Natural killer cell (primary cell): Measurements from ENCODE around the gene NSG2. TPM values are rescaled to one million over a fixed set of nuclear protein-coding genes. Genes with fewer than 3 reads are reported as not detected.
"Not testable (repeated sequence)": the region's sequence is repeated elsewhere in the genome, so short reads cannot be mapped to it uniquely, and the experiment has no call there.

Experiments used
- ATAC-seq, 3 donors: fragments of 150-1000 bp in 2 of 3; fragments of 200-7000 bp in 1 of 3; cut with Tn5 transposase; 1 replicate in 1 of 3; 2 replicates in 2 of 3; pipeline ENCODE4 v1.10.0; 2021; ENCODE audit warnings: mild to moderate bottlenecking in 2 of 3, moderate library complexity in 2 of 3
- DNase-seq, 2 donors: peaks; one replicate each; pipeline versions ENCODE4 v3.0.0 to v3.0.0-alpha.2; 2013 to 2021; ENCODE audit warnings: mixed read lengths in 1 of 2
- H3K27ac ChIP-seq: one replicate; pipeline ENCODE4 v1.5.1; 2013; ENCODE audit warnings: mild to moderate bottlenecking, low read length
- H3K27me3 ChIP-seq: one replicate; pipeline ENCODE4 v1.6.1; 2013; ENCODE audit warnings: low read length; ENCODE audit not compliant: control insufficient read depth, insufficient read depth
- H3K36me3 ChIP-seq: one replicate; pipeline ENCODE4 v1.6.1; 2013; ENCODE audit warnings: low read length; ENCODE audit not compliant: control insufficient read depth, insufficient read depth
- H3K4me1 ChIP-seq: one replicate; pipeline ENCODE4 v1.6.1; 2013; ENCODE audit warnings: low read length; ENCODE audit not compliant: control insufficient read depth, insufficient read depth
- H3K4me3 ChIP-seq: one replicate; pipeline ENCODE4 v1.5.1; 2013; ENCODE audit warnings: low read length
- H3K9me3 ChIP-seq: one replicate; pipeline ENCODE4 v1.6.1; 2013; ENCODE audit warnings: low read length; ENCODE audit not compliant: control insufficient read depth, insufficient read depth
- H3K27ac Mint-ChIP-seq, 2 donors: one replicate each; pipeline ENCODE4 v1.8.0; 2022; ENCODE audit warnings: mild to moderate bottlenecking in 2 of 2, mixed read lengths in 2 of 2, moderate library complexity in 1 of 2
- H3K27me3 Mint-ChIP-seq, 2 donors: one replicate each; pipeline ENCODE4 v1.8.0; 2022; ENCODE audit warnings: low read depth in 2 of 2, mixed read lengths in 2 of 2
- H3K36me3 Mint-ChIP-seq: one replicate; pipeline ENCODE4 v1.8.0; 2022; ENCODE audit warnings: mixed read lengths
- H3K4me1 Mint-ChIP-seq, 2 donors: one replicate each; pipeline ENCODE4 v1.8.0; 2022; ENCODE audit warnings: mixed read lengths in 2 of 2
- H3K4me3 Mint-ChIP-seq: one replicate; pipeline ENCODE4 v1.8.0; 2022; ENCODE audit warnings: mild to moderate bottlenecking, moderate library complexity, mixed read lengths
- H3K9me3 Mint-ChIP-seq, 2 donors: one replicate each; pipeline ENCODE4 v1.8.0; 2022; ENCODE audit warnings: mixed read lengths in 2 of 2
- CTCF ChIP-seq: fragments of 200-600 bp; IDR thresholded peaks from one replicate; pipeline ENCODE4 v1.8.0; 2022; ENCODE audit warnings: antibody characterized with exemption
- WGBS: methylation state at CpG from one replicate; pipeline ENCODE4 v1.1.7; 2013; ENCODE audit warnings: missing lambda C conversion rate; ENCODE audit not compliant: insufficient coverage; 5-methylcytosine and 5-hydroxymethylcytosine counted together
- intact Hi-C: fragments of 100-400 bp; cut with micrococcal nuclease; formaldehyde crosslinking; loops from one replicate; pipeline ENCODE4 v1.14.2; 2022
- total RNA-seq, 4 donors: library from RNA; stranded (reverse); fragments of 120-200 nt in 1 of 4; gene quantifications; one replicate each; pipeline versions ENCODE4 v1.2.3 to v1.2.4, GENCODE V29; 2013 to 2022

NSG2 gene
- total RNA-seq, 3 donors from 2014 or later (not counting 1 experiment from before 2014, with no cell fraction given): not detected

GRCh38 chr5:174101195-174101730, 55.8 kb downstream of the NSG2 start:
- H3K36me3 Mint-ChIP-seq: no peaks in the 10 kb centered on the region
- TF ChIP-seq CTCF: no peak
- peaks cover 0 to 3% of the 10 kb centered on the region in 2 donors for H3K27me3 Mint-ChIP-seq
- DNase-seq: no peak
- no peak overlapping the region for H3K4me3 Mint-ChIP-seq
- no peak overlapping the region for H3K4me3 ChIP-seq
- H3K9me3 ChIP-seq: no peaks in the 10 kb centered on the region
- H3K4me1 ChIP-seq: no peaks in the 10 kb centered on the region
- intact Hi-C loops: no loop called here
- no peaks in the 10 kb centered on the region for H3K27me3 ChIP-seq
- H3K4me1 Mint-ChIP-seq: no peaks in the 10 kb centered on the region
- H3K27ac ChIP-seq: no peak overlapping the region
- no peaks in the 10 kb centered on the region for H3K36me3 ChIP-seq
- no peak overlapping the region for H3K27ac Mint-ChIP-seq
- WGBS: 63% methylated on average over 6 of the region's 6 CpGs
- ATAC-seq: no peak
- H3K9me3 Mint-ChIP-seq: no peaks in the 10 kb centered on the region

DNA sequence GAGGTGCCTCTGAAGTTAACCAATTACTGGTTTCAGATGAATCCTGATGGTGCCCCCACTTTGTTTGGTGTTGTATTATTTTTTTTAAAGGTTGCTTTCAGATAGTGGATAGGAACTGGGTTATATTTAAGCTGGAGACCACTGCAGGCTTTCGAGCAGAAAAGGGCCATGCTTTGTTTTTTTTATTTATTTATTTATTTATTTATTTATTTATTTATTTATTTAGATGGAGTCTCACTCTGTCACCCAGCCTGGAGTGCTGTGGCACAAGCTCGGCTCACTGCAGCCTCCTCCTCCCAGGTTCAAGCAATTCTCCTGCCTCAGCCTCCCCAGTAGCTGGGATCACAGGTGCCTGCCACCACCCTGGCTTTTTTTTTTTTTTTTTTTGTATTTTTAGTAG, 57.1 kb downstream of the NSG2 start:
- H3K4me3 ChIP-seq, H3K27ac ChIP-seq, H3K4me3 Mint-ChIP-seq, H3K4me1 ChIP-seq, H3K27me3 ChIP-seq, H3K27ac Mint-ChIP-seq, H3K27me3 Mint-ChIP-seq, intact Hi-C loops, H3K36me3 ChIP-seq, H3K9me3 ChIP-seq, DNase-seq, ATAC-seq, H3K4me1 Mint-ChIP-seq, H3K36me3 Mint-ChIP-seq, H3K9me3 Mint-ChIP-seq: not testable (repeated sequence)
- WGBS: 80% methylated on average over 1 of the region's 2 CpGs

GRCh38 chr5:174106997-174107655, 61.6 kb downstream of the NSG2 start:
- no peak for ATAC-seq

DNA sequence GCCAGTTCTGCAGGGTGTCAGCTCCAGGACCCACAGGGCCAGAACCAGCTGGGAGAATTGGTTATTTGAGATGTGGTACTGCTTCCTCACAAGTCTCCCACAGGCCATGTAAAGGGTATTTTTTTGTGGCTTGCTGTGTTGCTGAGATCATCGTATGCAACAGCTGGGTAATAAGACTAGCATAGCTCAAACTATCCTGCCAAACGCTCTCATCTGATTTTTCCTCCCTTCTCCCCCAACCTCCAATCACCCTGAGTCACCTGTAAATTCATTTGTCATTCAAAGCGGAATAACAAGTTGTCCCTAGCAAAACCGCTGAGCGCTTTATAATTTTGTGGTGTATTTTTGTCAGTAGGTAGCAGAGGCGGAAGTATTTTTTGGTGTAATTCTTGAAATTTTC, 63.2 kb downstream of the NSG2 start:
- Mint-ChIP-seq H3K27ac (no peak overlapping the region), H3K9me3 (no peaks in the 10 kb centered on the region), H3K4me1 (no peaks in the 10 kb centered on the region), H3K27me3 (peaks cover 0 to 3% of the 10 kb centered on the region in 2 donors), H3K4me3 (no peak overlapping the region), H3K36me3 (no peaks in the 10 kb centered on the region)
- ATAC-seq (no peak), DNase-seq (no peak)
- H3K4me3 ChIP-seq: no peak overlapping the region
- WGBS: 91% methylated on average over 6 of the region's 6 CpGs
- no peak overlapping the region for H3K27ac ChIP-seq
- H3K27me3 ChIP-seq: no peaks in the 10 kb centered on the region
- no peak for TF ChIP-seq CTCF
- intact Hi-C loops: no loop called here
- H3K4me1 ChIP-seq: no peaks in the 10 kb centered on the region
- no peaks in the 10 kb centered on the region for H3K36me3 ChIP-seq
- H3K9me3 ChIP-seq: no peaks in the 10 kb centered on the region

More at GRCh38 chr5:174106997-174107655, 61.6 kb downstream of the NSG2 start:
- Histone ChIP-seq H3K4me3 (no peak overlapping the region), H3K36me3 (no peaks in the 10 kb centered on the region), H3K4me1 (no peaks in the 10 kb centered on the region), H3K27ac (no peak overlapping the region), H3K9me3 (no peaks in the 10 kb centered on the region), H3K27me3 (no peaks in the 10 kb centered on the region)
- Mint-ChIP-seq H3K27ac (no peak overlapping the region), H3K36me3 (no peaks in the 10 kb centered on the region), H3K4me3 (no peak overlapping the region), H3K27me3 (peaks cover 0 to 3% of the 10 kb centered on the region in 2 donors), H3K4me1 (no peaks in the 10 kb centered on the region), H3K9me3 (no peaks in the 10 kb centered on the region)
- no peak for TF ChIP-seq CTCF
- 81% methylated on average over 16 of the region's 17 CpGs for WGBS
- no peak for DNase-seq
- intact Hi-C loops: no loop called here
